WTC11 (cell line): Measurements from ENCODE around the gene SLC7A14. TPM values are rescaled to one million over a fixed set of nuclear protein-coding genes. Genes with fewer than 3 reads are reported as not detected.

ENCODE experiments used
- ATAC-seq: fragments of 200-7000 bp; cut with Tn5 transposase; 2 replicates; pipeline ENCODE4 v1.10.0; 2021; ENCODE audit warnings: mild to moderate bottlenecking, moderate library complexity
- CTCF ChIA-PET: fragments of 300-600 bp; sonication (Branson Sonifier 250); formaldehyde crosslinking; loops from one replicate; lab custom pipeline; 2021; ENCODE audit warnings: antibody characterized with exemption; lab: Charles Lee
- POLR2A ChIA-PET: fragments of 350-600 bp; sonication (Branson Sonifier 250); formaldehyde crosslinking; loops from one replicate; lab custom pipeline; 2021; ENCODE audit warnings: antibody characterized with exemption; lab: Charles Lee
- DNase-seq: peaks from one replicate; pipeline ENCODE4 v3.0.0; 2021; ENCODE audit warnings: low spot score
- H3K27ac Mint-ChIP-seq: 2 replicates; pipeline ENCODE4 v1.8.0; 2021; ENCODE audit warnings: mixed read lengths
- H3K27me3 Mint-ChIP-seq: 2 replicates; pipeline ENCODE4 v1.8.0; 2021; ENCODE audit warnings: low read depth, mild to moderate bottlenecking, moderate library complexity, mixed read lengths
- H3K36me3 Mint-ChIP-seq: 2 replicates; pipeline ENCODE4 v1.8.0; 2021; ENCODE audit warnings: mixed read lengths
- H3K4me1 Mint-ChIP-seq: 2 replicates; pipeline ENCODE4 v1.8.0; 2022; ENCODE audit warnings: mixed read lengths
- H3K4me3 Mint-ChIP-seq: 2 replicates; pipeline ENCODE4 v1.8.0; 2021; ENCODE audit warnings: mild to moderate bottlenecking, moderate library complexity, mixed read lengths
- H3K9me3 Mint-ChIP-seq: 2 replicates; pipeline ENCODE4 v1.8.0; 2021; ENCODE audit warnings: mixed read lengths
- AR ChIP-seq: fragments of 250-450 bp; sonication (Bioruptor Pico); IDR thresholded peaks from 2 replicates; pipeline ENCODE4 v1.9.0; 2021; ENCODE audit warnings: mild to moderate bottlenecking
- ATF1 ChIP-seq: sonication (generic); formaldehyde crosslinking; IDR thresholded peaks from 2 replicates; pipeline ENCODE4 v1.8.1; 2023; ENCODE audit warnings: mild to moderate bottlenecking, moderate library complexity, missing genetic modification reagents
- FOXK1 ChIP-seq: sonication (generic); formaldehyde crosslinking; IDR thresholded peaks from 2 replicates; pipeline ENCODE4 v1.8.0; 2022; ENCODE audit warnings: mild to moderate bottlenecking, moderate library complexity, missing genetic modification reagents
- FOXP1 ChIP-seq: sonication (generic); formaldehyde crosslinking; IDR thresholded peaks from 2 replicates; pipeline ENCODE4 v1.8.0; 2022; ENCODE audit warnings: missing genetic modification reagents, mild to moderate bottlenecking, moderate library complexity, borderline replicate concordance
- HMGA2 ChIP-seq: fragments of 250-450 bp; sonication (Bioruptor Pico); IDR thresholded peaks from 2 replicates; pipeline ENCODE4 v1.4.0; 2021; ENCODE audit warnings: mild to moderate bottlenecking, moderate library complexity
- HMGXB4 ChIP-seq: sonication (generic); formaldehyde crosslinking; IDR thresholded peaks from 2 replicates; pipeline ENCODE4 v1.8.1; 2023; ENCODE audit warnings: mild to moderate bottlenecking, moderate library complexity, missing genetic modification reagents
- IRF2 ChIP-seq: sonication (generic); formaldehyde crosslinking; IDR thresholded peaks from 2 replicates; pipeline ENCODE4 v1.8.0; 2022; ENCODE audit warnings: low read depth, missing genetic modification reagents, borderline replicate concordance
- JAZF1 ChIP-seq: fragments of 250-450 bp; sonication (Bioruptor Pico); IDR thresholded peaks from 2 replicates; pipeline ENCODE4 v1.9.0; 2021; ENCODE audit warnings: moderate library complexity, mild to moderate bottlenecking, inconsistent platforms
- MXD4 ChIP-seq: fragments of 250-450 bp; sonication (Bioruptor Pico); IDR thresholded peaks from 2 replicates; pipeline ENCODE4 v1.8.0; 2021; ENCODE audit warnings: mild to moderate bottlenecking, moderate library complexity, borderline replicate concordance
- MYBL2 ChIP-seq: sonication (generic); formaldehyde crosslinking; IDR thresholded peaks from 2 replicates; pipeline ENCODE4 v1.8.1; 2023; ENCODE audit warnings: mild to moderate bottlenecking, moderate library complexity, missing genetic modification reagents
- NFATC4 ChIP-seq: fragments of 250-450 bp; sonication (Bioruptor Pico); IDR thresholded peaks from 2 replicates; pipeline ENCODE4 v1.9.0; 2021; ENCODE audit warnings: mild to moderate bottlenecking
- RELA ChIP-seq: sonication (generic); formaldehyde crosslinking; IDR thresholded peaks from 2 replicates; pipeline ENCODE4 v1.8.1; 2022; ENCODE audit warnings: missing genetic modification reagents, mild to moderate bottlenecking, borderline replicate concordance
- RORB ChIP-seq: fragments of 250-450 bp; sonication (Bioruptor Pico); IDR thresholded peaks from 2 replicates; pipeline ENCODE4 v1.9.0; 2021; ENCODE audit warnings: mild to moderate bottlenecking
- SMAD4 ChIP-seq: sonication (generic); formaldehyde crosslinking; IDR thresholded peaks from 2 replicates; pipeline ENCODE4 v1.8.0; 2022; ENCODE audit warnings: mild to moderate bottlenecking, missing genetic modification reagents
- TP53 ChIP-seq: sonication (generic); formaldehyde crosslinking; IDR thresholded peaks from 2 replicates; pipeline ENCODE4 v1.8.1; 2023; ENCODE audit warnings: mild to moderate bottlenecking, missing genetic modification reagents
- ZBTB21 ChIP-seq: sonication (generic); formaldehyde crosslinking; IDR thresholded peaks from 2 replicates; pipeline ENCODE4 v1.8.1; 2023; ENCODE audit warnings: mild to moderate bottlenecking, missing genetic modification reagents, borderline replicate concordance
- total RNA-seq: library from RNA; stranded (reverse); gene quantifications from 3 replicates; pipeline ENCODE4 v1.2.3, GENCODE V29; 2021
- TF ChIP-seq, protein P1 (sequence below): fragments of 250-450 bp; sonication (Bioruptor Pico); IDR thresholded peaks from 2 replicates; pipeline ENCODE4 v1.9.0; 2021; ENCODE audit warnings: mild to moderate bottlenecking, borderline replicate concordance
- TF ChIP-seq, protein P2 (sequence below): sonication (generic); formaldehyde crosslinking; IDR thresholded peaks from 2 replicates; pipeline ENCODE4 v1.8.1; 2022; ENCODE audit warnings: missing genetic modification reagents, borderline replicate concordance

SLC7A14 gene
- total RNA-seq, 1 experiment from 2014 or later = 0.68 TPM

DNA sequence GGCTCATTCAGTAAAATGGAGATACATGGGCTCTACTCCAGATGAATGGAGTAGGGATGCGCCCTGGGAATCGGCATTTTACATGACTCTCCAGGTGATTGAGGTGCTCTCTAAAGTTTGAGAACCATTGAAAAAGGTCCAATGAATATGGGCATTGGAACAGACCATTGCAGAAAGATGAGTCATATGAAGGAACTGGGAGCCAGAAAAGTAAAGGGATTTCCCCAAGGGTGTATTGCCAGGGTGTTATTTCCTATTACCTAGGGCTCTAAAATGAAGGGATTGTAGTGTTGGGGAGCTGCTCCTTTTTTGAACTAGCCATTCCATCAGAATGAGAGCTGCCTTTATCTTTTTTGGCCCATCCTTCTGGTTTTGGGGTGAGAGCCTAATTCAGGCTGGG is 145.5 kb downstream of the SLC7A14 start:
- H3K4me3 Mint-ChIP-seq = no peak overlapping the region
- no peaks in the 10 kb centered on the region; the same call in 1 of the 2 replicates for H3K27me3 Mint-ChIP-seq
- ChIA-PET POLR2A (no interaction called here), CTCF (interaction anchor here (1.1 to 1.2 kb wide), 2 partner anchors 27 to 56 kb away, joined by 3 to 5 read pairs; no protein-coding TSS in a partner anchor)
- DNase-seq (no peak), ATAC-seq (no peak)
- no peak for TF ChIP-seq SMAD4 (CRISPR knock-in tag)
- TF ChIP-seq RELA = no peak
- TF ChIP-seq IRF2 (CRISPR knock-in tag) = no peak
- TF ChIP-seq, protein P1, sequence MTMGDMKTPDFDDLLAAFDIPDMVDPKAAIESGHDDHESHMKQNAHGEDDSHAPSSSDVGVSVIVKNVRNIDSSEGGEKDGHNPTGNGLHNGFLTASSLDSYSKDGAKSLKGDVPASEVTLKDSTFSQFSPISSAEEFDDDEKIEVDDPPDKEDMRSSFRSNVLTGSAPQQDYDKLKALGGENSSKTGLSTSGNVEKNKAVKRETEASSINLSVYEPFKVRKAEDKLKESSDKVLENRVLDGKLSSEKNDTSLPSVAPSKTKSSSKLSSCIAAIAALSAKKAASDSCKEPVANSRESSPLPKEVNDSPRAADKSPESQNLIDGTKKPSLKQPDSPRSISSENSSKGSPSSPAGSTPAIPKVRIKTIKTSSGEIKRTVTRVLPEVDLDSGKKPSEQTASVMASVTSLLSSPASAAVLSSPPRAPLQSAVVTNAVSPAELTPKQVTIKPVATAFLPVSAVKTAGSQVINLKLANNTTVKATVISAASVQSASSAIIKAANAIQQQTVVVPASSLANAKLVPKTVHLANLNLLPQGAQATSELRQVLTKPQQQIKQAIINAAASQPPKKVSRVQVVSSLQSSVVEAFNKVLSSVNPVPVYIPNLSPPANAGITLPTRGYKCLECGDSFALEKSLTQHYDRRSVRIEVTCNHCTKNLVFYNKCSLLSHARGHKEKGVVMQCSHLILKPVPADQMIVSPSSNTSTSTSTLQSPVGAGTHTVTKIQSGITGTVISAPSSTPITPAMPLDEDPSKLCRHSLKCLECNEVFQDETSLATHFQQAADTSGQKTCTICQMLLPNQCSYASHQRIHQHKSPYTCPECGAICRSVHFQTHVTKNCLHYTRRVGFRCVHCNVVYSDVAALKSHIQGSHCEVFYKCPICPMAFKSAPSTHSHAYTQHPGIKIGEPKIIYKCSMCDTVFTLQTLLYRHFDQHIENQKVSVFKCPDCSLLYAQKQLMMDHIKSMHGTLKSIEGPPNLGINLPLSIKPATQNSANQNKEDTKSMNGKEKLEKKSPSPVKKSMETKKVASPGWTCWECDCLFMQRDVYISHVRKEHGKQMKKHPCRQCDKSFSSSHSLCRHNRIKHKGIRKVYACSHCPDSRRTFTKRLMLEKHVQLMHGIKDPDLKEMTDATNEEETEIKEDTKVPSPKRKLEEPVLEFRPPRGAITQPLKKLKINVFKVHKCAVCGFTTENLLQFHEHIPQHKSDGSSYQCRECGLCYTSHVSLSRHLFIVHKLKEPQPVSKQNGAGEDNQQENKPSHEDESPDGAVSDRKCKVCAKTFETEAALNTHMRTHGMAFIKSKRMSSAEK (CRISPR knock-in tag) = no peak
- no peak for TF ChIP-seq MXD4
- TF ChIP-seq HMGXB4 (CRISPR knock-in tag) = no peak
- TF ChIP-seq FOXK1 = no peak
- TF ChIP-seq RORB (CRISPR knock-in tag) = no peak
- TF ChIP-seq MYBL2 (CRISPR knock-in tag) = no peak
- no peak for TF ChIP-seq NFATC4
- TF ChIP-seq HMGA2 = no peak
- no peak for TF ChIP-seq AR
- TF ChIP-seq JAZF1 (CRISPR knock-in tag) = no peak
- TF ChIP-seq, protein P2, sequence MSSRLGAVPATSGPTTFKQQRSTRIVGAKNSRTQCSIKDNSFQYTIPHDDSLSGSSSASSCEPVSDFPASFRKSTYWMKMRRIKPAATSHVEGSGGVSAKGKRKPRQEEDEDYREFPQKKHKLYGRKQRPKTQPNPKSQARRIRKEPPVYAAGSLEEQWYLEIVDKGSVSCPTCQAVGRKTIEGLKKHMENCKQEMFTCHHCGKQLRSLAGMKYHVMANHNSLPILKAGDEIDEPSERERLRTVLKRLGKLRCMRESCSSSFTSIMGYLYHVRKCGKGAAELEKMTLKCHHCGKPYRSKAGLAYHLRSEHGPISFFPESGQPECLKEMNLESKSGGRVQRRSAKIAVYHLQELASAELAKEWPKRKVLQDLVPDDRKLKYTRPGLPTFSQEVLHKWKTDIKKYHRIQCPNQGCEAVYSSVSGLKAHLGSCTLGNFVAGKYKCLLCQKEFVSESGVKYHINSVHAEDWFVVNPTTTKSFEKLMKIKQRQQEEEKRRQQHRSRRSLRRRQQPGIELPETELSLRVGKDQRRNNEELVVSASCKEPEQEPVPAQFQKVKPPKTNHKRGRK (CRISPR knock-in tag) = no peak
- TF ChIP-seq TP53 (CRISPR knock-in tag) = no peak
- TF ChIP-seq ATF1 = no peak
- no peak for TF ChIP-seq ZBTB21 (CRISPR knock-in tag)
- peaks cover 10% of the 10 kb centered on the region for H3K4me1 Mint-ChIP-seq
- H3K36me3 Mint-ChIP-seq = no peaks in the 10 kb centered on the region
- no peak overlapping the region for H3K27ac Mint-ChIP-seq
- H3K9me3 Mint-ChIP-seq = peaks cover 3% of the 10 kb centered on the region; the same call in 1 of the 2 replicates

DNA sequence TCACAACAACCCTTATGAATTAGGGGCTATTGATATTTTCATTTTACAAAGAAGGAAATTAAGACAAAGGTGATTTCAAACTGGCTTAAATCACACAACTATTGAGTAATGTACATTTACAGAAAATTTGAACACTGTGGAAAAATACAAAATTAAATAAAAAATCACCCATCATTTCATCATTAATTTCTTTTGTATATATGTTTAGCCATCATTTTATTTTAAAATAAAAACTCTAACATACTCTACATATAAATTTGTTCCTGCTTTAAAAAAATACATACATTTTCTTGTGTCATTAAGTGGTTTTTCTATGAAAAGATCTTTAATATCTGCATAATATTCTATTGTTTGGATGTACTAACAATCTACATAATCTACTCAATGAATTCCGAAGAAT is 147.0 kb downstream of the SLC7A14 start:
- Mint-ChIP-seq H3K36me3 (no peaks in the 10 kb centered on the region), H3K4me1 (peaks cover 10% of the 10 kb centered on the region), H3K9me3 (peaks cover 3% of the 10 kb centered on the region; the same call in 1 of the 2 replicates), H3K27ac (no peak overlapping the region), H3K27me3 (no peaks in the 10 kb centered on the region; the same call in 1 of the 2 replicates), H3K4me3 (no peak overlapping the region)
- ChIA-PET POLR2A (no interaction called here), CTCF (no interaction called here)
- no peak for DNase-seq
- TF ChIP-seq FOXP1 = no peak
- ATAC-seq = no peak
